Gastroesophageal sphincter (tissue), 4 donors: Measurements from ENCODE around the gene EXD3. TPM values are rescaled to one million over a fixed set of nuclear protein-coding genes. Genes with fewer than 3 reads are reported as not detected.

Experiments
- ATAC-seq: fragments of 150-250 bp; one replicate; pipeline ENCODE4 v1.9.1; 2016; ENCODE audit warnings: mild to moderate bottlenecking, moderate library complexity
- H3K27ac ChIP-seq, 4 donors: fragments of 200-600 bp; sonication (generic) in 3 of 4; 1 replicate in 3 of 4; 2 replicates in 1 of 4; pipeline ENCODE4 v1.5.1; 2016 to 2019
- H3K27me3 ChIP-seq: fragments of 200-600 bp; sonication (generic); one replicate; pipeline ENCODE4 v1.5.1; 2019
- H3K36me3 ChIP-seq, 2 donors: fragments of 200-600 bp; sonication (generic); one replicate each; pipeline ENCODE4 v1.5.1; 2019; ENCODE audit warnings: control low read depth in 1 of 2
- H3K4me1 ChIP-seq, 3 donors: fragments of 200-600 bp; sonication (generic); 1 replicate in 2 of 3; 2 replicates in 1 of 3; pipeline ENCODE4 v1.5.1; 2016 to 2019; ENCODE audit warnings: control low read depth in 2 of 3
- H3K4me3 ChIP-seq, 2 donors: fragments of 200-600 bp; sonication (generic); one replicate each; pipeline ENCODE4 v1.5.1; 2019; ENCODE audit warnings: mild to moderate bottlenecking in 1 of 2, moderate library complexity in 1 of 2
- H3K9me3 ChIP-seq, 3 donors: fragments of 200-600 bp; sonication (generic); one replicate each; pipeline ENCODE4 v1.5.1; 2017 to 2019; ENCODE audit warnings: control low read depth in 2 of 3
- EP300 ChIP-seq: sonication (generic); formaldehyde crosslinking; IDR thresholded peaks from one replicate; pipeline ENCODE4 v1.6.1; 2017; ENCODE audit warnings: antibody characterized with exemption, mild to moderate bottlenecking
- POLR2A ChIP-seq, 2 donors: fragments of 450-650 bp; IDR thresholded peaks; one replicate each; pipeline ENCODE4 v1.6.1; 2017; ENCODE audit warnings: antibody characterized with exemption in 2 of 2, mild to moderate bottlenecking in 2 of 2, moderate library complexity in 1 of 2
- POLR2AphosphoS5 ChIP-seq: sonication (generic); formaldehyde crosslinking; IDR thresholded peaks from one replicate; pipeline ENCODE4 v1.6.1; 2017; ENCODE audit warnings: antibody characterized with exemption
- WGBS, 2 donors: methylation state at CpG; one replicate each; pipeline ENCODE4 v1.1.5; 2018; ENCODE audit warnings: low coverage in 1 of 2; 5-methylcytosine and 5-hydroxymethylcytosine counted together
- total RNA-seq, 4 donors: library from RNA; depleted of rRNA; stranded (reverse); fragments of >200 nt; gene quantifications; one replicate each; pipeline ENCODE4 v1.1.0, GENCODE V29; 2016
- TF ChIP-seq, protein P1 (sequence below), 4 experiments: fragments of 200-600 bp in 2 of 4; fragments of 450-650 bp in 2 of 4; sonication (generic) in 1 of 4; IDR thresholded peaks; one replicate each; pipeline ENCODE4 v1.5.1; 2017 to 2019; ENCODE audit warnings: antibody characterized with exemption in 4 of 4, mild to moderate bottlenecking in 2 of 4, moderate library complexity in 2 of 4

Gene EXD3
- total RNA-seq, 4 donors from 2014 or later: 3.7 to 29.7 (median 10.9) TPM

DNA sequence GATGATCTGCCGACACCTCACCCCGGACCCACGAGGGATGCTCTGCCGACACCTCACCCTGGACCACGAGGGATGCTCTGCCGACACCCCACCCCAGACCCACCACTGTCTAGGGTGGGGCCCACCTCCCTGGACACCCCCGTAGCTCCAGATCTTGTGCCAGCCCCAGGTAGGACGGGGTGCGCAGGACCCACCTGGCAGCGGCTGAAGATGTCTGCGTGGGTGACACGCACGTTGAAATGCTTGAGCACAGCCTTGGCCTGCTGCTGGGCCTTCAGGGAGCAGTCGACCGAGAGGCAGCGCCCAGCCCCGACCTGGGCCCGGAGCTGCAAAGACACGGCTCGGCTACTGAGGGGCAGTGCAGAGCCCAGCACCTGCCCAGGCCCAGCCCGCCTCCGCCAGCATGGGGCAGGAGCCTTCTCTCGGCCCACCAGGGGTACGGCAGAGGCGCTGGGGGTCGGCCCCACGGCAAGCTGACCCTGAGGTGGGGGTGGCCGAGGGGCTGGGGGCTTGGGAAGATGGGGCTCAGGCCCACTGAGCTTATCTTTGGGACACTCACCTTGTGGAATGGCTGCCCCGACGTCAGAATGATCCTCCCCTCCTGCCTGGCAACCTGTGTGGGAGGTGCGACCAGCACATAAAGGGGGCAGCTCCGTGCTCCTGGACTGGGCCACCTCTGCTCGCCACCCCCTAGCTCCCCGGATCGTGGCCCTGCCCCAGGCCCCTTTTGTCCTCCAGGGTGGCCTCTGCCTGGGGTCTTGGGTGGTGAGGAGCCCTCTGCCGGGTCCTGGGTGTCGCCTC, 99.2 kb downstream of the EXD3 start:
- H3K27me3 ChIP-seq: no peaks in the 10 kb centered on the region
- peaks cover 0 to 8% of the 10 kb centered on the region in 2 donors for H3K36me3 ChIP-seq
- TF ChIP-seq EP300 (no peak), POLR2A (IDR thresholded peaks at IDR 0.05) (no peak), POLR2AphosphoS5 (no peak)
- TF ChIP-seq, protein P1, sequence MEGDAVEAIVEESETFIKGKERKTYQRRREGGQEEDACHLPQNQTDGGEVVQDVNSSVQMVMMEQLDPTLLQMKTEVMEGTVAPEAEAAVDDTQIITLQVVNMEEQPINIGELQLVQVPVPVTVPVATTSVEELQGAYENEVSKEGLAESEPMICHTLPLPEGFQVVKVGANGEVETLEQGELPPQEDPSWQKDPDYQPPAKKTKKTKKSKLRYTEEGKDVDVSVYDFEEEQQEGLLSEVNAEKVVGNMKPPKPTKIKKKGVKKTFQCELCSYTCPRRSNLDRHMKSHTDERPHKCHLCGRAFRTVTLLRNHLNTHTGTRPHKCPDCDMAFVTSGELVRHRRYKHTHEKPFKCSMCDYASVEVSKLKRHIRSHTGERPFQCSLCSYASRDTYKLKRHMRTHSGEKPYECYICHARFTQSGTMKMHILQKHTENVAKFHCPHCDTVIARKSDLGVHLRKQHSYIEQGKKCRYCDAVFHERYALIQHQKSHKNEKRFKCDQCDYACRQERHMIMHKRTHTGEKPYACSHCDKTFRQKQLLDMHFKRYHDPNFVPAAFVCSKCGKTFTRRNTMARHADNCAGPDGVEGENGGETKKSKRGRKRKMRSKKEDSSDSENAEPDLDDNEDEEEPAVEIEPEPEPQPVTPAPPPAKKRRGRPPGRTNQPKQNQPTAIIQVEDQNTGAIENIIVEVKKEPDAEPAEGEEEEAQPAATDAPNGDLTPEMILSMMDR (IDR thresholded peaks at IDR 0.05): no peak

DNA sequence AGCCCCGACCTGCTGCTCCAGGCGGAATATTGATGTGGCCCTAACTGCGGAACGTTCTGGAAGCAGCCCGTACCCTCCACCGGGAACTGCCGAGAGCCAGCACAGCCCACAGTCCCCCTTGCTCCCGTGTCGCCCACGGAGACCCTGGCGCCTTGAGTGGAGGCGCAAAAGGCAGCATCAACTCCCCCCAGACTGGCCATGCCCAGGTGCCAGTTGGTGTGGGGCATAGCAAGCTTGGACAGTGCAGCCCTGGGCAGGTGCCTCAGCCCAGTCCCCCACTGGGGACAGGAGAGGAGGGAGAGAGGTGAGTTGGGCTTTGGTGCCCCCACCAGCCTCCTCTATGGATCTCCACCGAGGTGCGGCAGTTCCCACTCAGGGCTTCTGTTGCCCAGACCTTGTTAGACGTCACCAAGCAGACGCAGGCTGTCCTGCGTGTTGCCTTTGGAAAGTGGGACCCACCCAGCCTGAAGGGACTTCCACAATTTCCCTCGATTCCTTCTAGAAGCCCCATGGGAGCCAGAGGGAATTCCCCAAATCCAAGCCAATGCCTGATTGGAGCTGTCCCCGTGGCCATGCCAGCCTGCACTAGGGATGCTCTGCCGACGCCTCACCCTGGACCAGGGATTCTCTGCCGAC, 101.1 kb downstream of the EXD3 start:
- peaks cover 0 to 8% of the 10 kb centered on the region in 2 donors for H3K36me3 ChIP-seq
- ATAC-seq: no peak
- peaks cover 13% of the 10 kb centered on the region for H3K27me3 ChIP-seq
- no peak overlapping the region for H3K4me3 ChIP-seq
- H3K27ac ChIP-seq: no peak overlapping the region
- TF ChIP-seq EP300: no peak
- 84% methylated on average over 3 of the region's 22 CpGs; no CpG with 5 or more reads in 1 of the 2 donors for WGBS, 2 donors
- peaks cover 0 to 22% (median 3%) of the 10 kb centered on the region in 3 donors for H3K4me1 ChIP-seq
- H3K9me3 ChIP-seq: no peaks in the 10 kb centered on the region

More for the DNA sequence above, 99.2 kb downstream of the EXD3 start:
- H3K9me3 ChIP-seq: peaks cover 0 to 2% (median 0%) of the 10 kb centered on the region in 3 donors
- WGBS, 2 donors: 100% methylated on average over 1 of the region's 37 CpGs; no CpG with 5 or more reads in 1 of the 2 donors
- no peak overlapping the region for H3K4me3 ChIP-seq
- no peak overlapping the region for H3K27ac ChIP-seq
- no peak for ATAC-seq
- H3K4me1 ChIP-seq: peaks cover 0 to 17% (median 3%) of the 10 kb centered on the region in 3 donors

DNA sequence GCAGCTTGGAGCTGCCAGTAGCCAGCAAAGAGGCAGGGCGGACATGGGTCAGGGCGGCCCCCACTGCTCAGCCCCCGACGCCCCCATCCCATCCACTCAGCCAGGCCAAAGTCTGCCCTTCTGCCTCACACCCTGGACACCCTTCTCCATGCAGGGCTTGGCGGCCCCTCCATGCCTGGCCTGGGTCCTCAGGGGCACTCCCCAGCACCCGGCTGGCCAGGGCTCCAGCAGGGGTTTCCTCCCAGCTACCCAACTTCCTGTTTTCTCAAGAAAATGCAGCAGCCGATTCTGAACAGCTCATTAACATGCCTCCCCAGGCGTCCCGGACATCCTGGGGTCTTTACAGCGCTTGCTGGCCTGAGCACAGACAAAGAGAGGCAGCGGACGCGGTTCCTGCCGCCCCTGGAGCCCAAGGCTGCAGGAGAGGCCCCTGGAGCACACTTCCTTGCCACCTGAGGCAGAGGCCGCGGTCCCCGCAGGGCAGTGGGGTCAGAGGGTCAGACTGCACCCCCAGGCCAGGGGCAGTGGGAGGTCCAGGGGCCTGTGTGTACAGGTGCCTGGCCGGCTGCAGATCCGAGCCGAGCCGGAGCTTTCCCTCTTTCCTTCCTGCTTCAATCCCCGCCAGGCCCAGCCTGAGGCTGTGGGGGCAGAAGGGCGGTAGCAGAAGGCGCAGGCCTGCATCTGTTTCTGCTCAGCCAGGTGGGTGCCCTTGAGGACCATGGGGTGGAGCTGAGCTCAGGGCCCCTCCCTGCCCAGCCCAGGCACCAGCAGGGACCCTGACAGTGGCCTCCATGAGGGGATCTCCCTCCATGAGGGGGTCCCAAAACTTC, 102.2 kb downstream of the EXD3 start:
- peak overlapping the region in 2 of 4 donors; percentile 4 to 21 for H3K27ac ChIP-seq
- no peak for ATAC-seq
- peaks cover 0 to 33% (median 11%) of the 10 kb centered on the region in 3 donors for H3K4me1 ChIP-seq

DNA sequence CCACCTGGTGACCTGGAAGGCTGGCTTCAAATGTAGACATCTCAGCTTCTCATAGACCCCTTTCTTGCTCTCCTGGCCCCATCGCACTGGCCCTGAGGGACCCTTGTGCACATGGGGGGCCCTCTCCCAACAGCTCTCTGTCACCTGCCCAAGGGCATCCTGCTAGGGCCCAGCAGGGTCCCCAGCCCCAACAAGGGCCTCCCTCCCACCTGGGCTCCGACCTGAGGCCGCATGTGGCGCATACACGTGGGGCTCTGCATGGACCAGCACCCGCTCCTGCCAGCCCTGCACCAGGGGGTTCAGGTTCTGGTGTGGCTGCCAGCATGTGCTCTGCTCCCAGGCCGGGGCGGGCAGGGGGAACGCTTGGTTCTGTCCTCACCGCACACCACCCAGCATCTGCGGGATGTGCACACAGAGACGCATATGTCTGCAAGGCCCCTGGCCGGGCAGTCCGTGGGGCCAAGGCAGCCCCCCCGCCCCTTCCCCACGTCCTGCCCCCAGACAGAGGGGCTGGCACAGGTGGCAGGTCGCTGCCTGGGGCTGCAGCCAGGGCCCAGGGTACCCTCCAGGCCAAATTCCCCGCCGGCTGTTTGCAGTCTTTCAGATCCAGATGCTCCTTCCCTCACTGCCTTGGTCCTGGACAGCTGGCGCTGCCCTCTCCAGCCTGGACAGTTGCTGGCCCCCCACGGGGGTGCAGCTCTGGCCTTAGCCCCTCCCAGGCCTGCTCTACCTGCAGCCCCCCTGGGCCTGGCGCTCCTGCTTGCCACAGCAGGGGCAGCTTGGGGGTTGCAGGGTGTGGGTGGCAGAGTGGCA, 103.0 kb downstream of the EXD3 start:
- no CpG with 5 or more reads among the region's 22 CpGs for WGBS, 2 donors
- Histone ChIP-seq H3K9me3 (no peaks in the 10 kb centered on the region), H3K27ac (peak overlapping the region in 1 of 4 donors; percentile 66), H3K4me3 (no peak overlapping the region), H3K4me1 (peaks cover 0 to 38% (median 12%) of the 10 kb centered on the region in 3 donors), H3K36me3 (peaks cover 0 to 8% of the 10 kb centered on the region in 2 donors), H3K27me3 (peaks cover 32% of the 10 kb centered on the region)
- TF ChIP-seq EP300 (no peak), POLR2A (IDR thresholded peaks at IDR 0.05) (no peak), POLR2AphosphoS5 (no peak)
- TF ChIP-seq, protein P1 (IDR thresholded peaks at IDR 0.05): no peak
- ATAC-seq: no peak

More for the DNA sequence above, 102.2 kb downstream of the EXD3 start:
- Histone ChIP-seq H3K27me3 (peaks cover 24% of the 10 kb centered on the region), H3K4me3 (no peak overlapping the region), H3K9me3 (no peaks in the 10 kb centered on the region), H3K36me3 (peaks cover 0 to 8% of the 10 kb centered on the region in 2 donors)
- no CpG with 5 or more reads among the region's 24 CpGs for WGBS, 2 donors
- TF ChIP-seq EP300 (no peak), POLR2A (IDR thresholded peaks at IDR 0.05) (no peak), POLR2AphosphoS5 (no peak)
- TF ChIP-seq, protein P1 (IDR thresholded peaks at IDR 0.05): no peak
